Loucy (cell line): Measurements from ENCODE around the gene PRMT9.

Source experiments
- CTCF ChIP-seq: fragments of 200-600 bp; sonication (generic); conservative IDR thresholded peaks from 2 replicates; pipeline ENCODE4 v1.5.1; 2014; ENCODE audit warnings: mild to moderate bottlenecking, antibody characterized with exemption, low read length
- EZH2phosphoT487 ChIP-seq: fragments of 200-600 bp; IDR thresholded peaks from 2 replicates; pipeline ENCODE4 v1.6.1; 2018; ENCODE audit warnings: antibody characterized with exemption, mild to moderate bottlenecking, moderate library complexity, borderline replicate concordance

- no peak for TF ChIP-seq CTCF
- TF ChIP-seq EZH2phosphoT487, result no peak
Measured at GRCh38 chr4:147620315-147620714, 63.6 kb downstream of the PRMT9 start.
